DOHH2 (cell line): ENCODE measurements around the gene ERBB2.
A peak's percentile ranks its signal among the peaks of the same experiment; 100 is the strongest.

Experiments used
- H3F3A ChIP-seq: fragments of 200-600 bp; sonication (generic), shearing (Covaris generic); 2 replicates; pipeline ENCODE4 v1.6.0; 2016; ENCODE audit warnings: antibody characterized with exemption, mild to moderate bottlenecking; ENCODE audit not compliant: control insufficient read depth, insufficient read depth
- H3K27ac ChIP-seq: fragments of 200-600 bp; sonication (generic); 2 replicates; pipeline ENCODE4 v1.5.1; 2014; ENCODE audit warnings: low read depth, mild to moderate bottlenecking, low read length, moderate library complexity
- H3K27me3 ChIP-seq: fragments of 200-600 bp; sonication (generic); 2 replicates; pipeline ENCODE4 v1.6.1; 2014; ENCODE audit warnings: mild to moderate bottlenecking, low read length, mixed read lengths; ENCODE audit not compliant: control insufficient read depth
- H3K36me3 ChIP-seq: fragments of 200-600 bp; sonication (generic); 2 replicates; pipeline ENCODE4 v1.6.1; 2014; ENCODE audit warnings: mild to moderate bottlenecking, low read length, moderate library complexity, mixed read lengths; ENCODE audit not compliant: control insufficient read depth
- H3K4me1 ChIP-seq: fragments of 200-600 bp; sonication (generic); 2 replicates; pipeline ENCODE4 v1.6.1; 2014; ENCODE audit warnings: mild to moderate bottlenecking, low read length, mixed read lengths; ENCODE audit not compliant: control insufficient read depth
- H3K4me2 ChIP-seq: fragments of 200-600 bp; sonication (generic); 2 replicates; pipeline ENCODE4 v1.6.0; 2014; ENCODE audit warnings: mild to moderate bottlenecking, low read length, moderate library complexity
- H3K4me3 ChIP-seq: fragments of 200-600 bp; sonication (generic); 2 replicates; pipeline ENCODE4 v1.5.1; 2014; ENCODE audit warnings: mild to moderate bottlenecking, low read length, mixed read lengths
- H3K79me2 ChIP-seq: fragments of 200-600 bp; sonication (generic); 2 replicates; pipeline ENCODE4 v1.6.1; 2014; ENCODE audit warnings: mild to moderate bottlenecking, low read length, mixed read lengths; ENCODE audit not compliant: control insufficient read depth
- H3K9me2 ChIP-seq: fragments of 200-600 bp; sonication (generic); replicated peaks from 2 replicates; pipeline ENCODE4 v1.6.1; 2014; ENCODE audit warnings: mild to moderate bottlenecking, low read length, mixed read lengths; ENCODE audit not compliant: control insufficient read depth
- H3K9me3 ChIP-seq: fragments of 200-600 bp; sonication (generic); 2 replicates; pipeline ENCODE4 v1.6.1; 2014; ENCODE audit warnings: antibody characterized with exemption, low read length, mixed read lengths; ENCODE audit not compliant: control insufficient read depth, insufficient read depth
- H4K20me1 ChIP-seq: fragments of 200-600 bp; sonication (generic); 2 replicates; pipeline ENCODE4 v1.6.0; 2014; ENCODE audit warnings: low read depth, mild to moderate bottlenecking, antibody characterized with exemption, low read length, moderate library complexity; ENCODE audit not compliant: control insufficient read depth, insufficient read depth
- EZH2phosphoT487 ChIP-seq: fragments of 200-600 bp; sonication (generic); IDR thresholded peaks from 2 replicates; pipeline ENCODE4 v1.6.1; 2017; ENCODE audit warnings: borderline replicate concordance, mild to moderate bottlenecking, antibody characterized with exemption, low read length, moderate library complexity, mixed read lengths
- TF ChIP-seq, protein P1 (sequence below): fragments of 200-600 bp; sonication (generic); IDR thresholded peaks from one replicate; pipeline ENCODE4 v1.5.1; 2014; ENCODE audit warnings: antibody characterized with exemption, mild to moderate bottlenecking, low read depth, low read length; ENCODE audit not compliant: poor library complexity, severe bottlenecking

The ERBB2 gene

DNA sequence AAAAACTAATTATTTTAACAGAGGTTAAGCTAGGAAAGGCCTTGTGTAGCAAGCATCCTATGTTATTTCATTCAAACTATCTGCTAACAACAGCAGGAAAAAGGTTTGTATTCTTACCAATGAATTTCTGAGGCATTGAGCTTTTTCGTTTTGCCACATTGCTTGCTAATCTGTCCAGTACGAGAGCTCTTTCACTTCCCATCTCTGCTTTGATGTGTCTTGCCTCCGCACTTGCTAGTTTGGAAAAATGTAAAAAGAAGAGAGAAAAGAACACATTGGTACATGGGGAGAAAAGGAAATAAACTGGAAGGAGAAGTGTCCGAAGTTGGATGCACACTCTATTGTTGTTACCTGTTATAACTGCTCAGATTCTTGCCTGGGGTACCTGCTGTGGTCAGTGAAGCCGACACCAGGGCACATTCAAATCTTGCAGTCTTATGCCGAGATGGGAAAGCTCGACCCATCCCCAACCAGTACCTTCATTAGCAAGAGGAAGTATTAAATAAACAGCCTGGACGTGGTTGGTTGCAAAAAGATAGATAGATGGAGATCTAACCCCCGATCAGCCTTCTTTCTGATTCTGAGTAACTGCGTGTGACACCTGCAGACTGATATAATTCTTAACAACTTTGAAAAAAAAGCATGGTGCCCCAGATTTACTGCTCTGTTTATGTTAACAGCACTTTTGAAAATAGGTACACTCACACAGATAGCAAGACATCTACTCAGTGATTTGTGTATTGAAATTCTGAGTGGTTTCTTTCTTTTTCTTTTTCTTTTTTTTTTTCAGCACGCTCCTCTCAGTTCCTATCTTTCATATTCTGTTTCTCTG, 77.9 kb downstream of the ERBB2 start:
- no peaks in the 10 kb centered on the region for H3K9me2 ChIP-seq
- H3K4me3 ChIP-seq: peak overlapping the region; percentile 78
- peak overlapping the region; percentile 94 for H3K4me2 ChIP-seq
- no peaks in the 10 kb centered on the region for H3K9me3 ChIP-seq
- H4K20me1 ChIP-seq: no peaks in the 10 kb centered on the region
- no peak for TF ChIP-seq EZH2phosphoT487
- TF ChIP-seq, protein P1, sequence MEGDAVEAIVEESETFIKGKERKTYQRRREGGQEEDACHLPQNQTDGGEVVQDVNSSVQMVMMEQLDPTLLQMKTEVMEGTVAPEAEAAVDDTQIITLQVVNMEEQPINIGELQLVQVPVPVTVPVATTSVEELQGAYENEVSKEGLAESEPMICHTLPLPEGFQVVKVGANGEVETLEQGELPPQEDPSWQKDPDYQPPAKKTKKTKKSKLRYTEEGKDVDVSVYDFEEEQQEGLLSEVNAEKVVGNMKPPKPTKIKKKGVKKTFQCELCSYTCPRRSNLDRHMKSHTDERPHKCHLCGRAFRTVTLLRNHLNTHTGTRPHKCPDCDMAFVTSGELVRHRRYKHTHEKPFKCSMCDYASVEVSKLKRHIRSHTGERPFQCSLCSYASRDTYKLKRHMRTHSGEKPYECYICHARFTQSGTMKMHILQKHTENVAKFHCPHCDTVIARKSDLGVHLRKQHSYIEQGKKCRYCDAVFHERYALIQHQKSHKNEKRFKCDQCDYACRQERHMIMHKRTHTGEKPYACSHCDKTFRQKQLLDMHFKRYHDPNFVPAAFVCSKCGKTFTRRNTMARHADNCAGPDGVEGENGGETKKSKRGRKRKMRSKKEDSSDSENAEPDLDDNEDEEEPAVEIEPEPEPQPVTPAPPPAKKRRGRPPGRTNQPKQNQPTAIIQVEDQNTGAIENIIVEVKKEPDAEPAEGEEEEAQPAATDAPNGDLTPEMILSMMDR: peak; percentile 3
- no peaks in the 10 kb centered on the region for H3K27me3 ChIP-seq
- H3K36me3 ChIP-seq: peaks cover 95% of the 10 kb centered on the region
- peaks cover 69% of the 10 kb centered on the region for H3F3A ChIP-seq
- peaks cover 98% of the 10 kb centered on the region for H3K79me2 ChIP-seq
- peak overlapping the region; percentile 89 for H3K27ac ChIP-seq
- H3K4me1 ChIP-seq: peaks cover 100% of the 10 kb centered on the region
